ENCODE results near the gene GRAMD1B. TPM values are rescaled to one million over a fixed set of nuclear protein-coding genes. Genes with fewer than 3 reads are reported as not detected.

The GRAMD1B gene
- total and polyA plus RNA-seq, 4 donors, result 0.29 to 2.6 (median 1.3) TPM

- Histone ChIP-seq H3K27me3 (ENCODE audit: control insufficient read depth in 4 of 4, insufficient read depth in 4 of 4, low read length in 3 of 4) (no peaks in the 10 kb centered on the region), H3K4me1 (ENCODE audit: control insufficient read depth in 4 of 4, insufficient read depth in 4 of 4, low read length in 3 of 4) (no peaks in the 10 kb centered on the region), H3K4me3 (ENCODE audit: low read depth in 1 of 3, low read length in 3 of 3) (no peak overlapping the region), H3K36me3 (ENCODE audit: control insufficient read depth in 4 of 4, insufficient read depth in 3 of 4, low read depth in 1 of 4, low read length in 3 of 4) (no peaks in the 10 kb centered on the region), H3K9me3 (ENCODE audit: control insufficient read depth in 4 of 4, low read length in 3 of 4) (no peaks in the 10 kb centered on the region), H3K9ac (ENCODE audit: low read depth in 1 of 2, low read length in 2 of 2) (no peak overlapping the region), H3K27ac (ENCODE audit: low read depth in 1 of 2, low read length in 2 of 2) (no peak overlapping the region)
- 74% methylated on average over 4 of the region's 4 CpGs for WGBS
- TF ChIP-seq HNF4A (conservative IDR thresholded peaks at IDR 0.05), result no peak
- no peak for TF ChIP-seq ZBTB33 (IDR thresholded peaks at IDR 0.05)
- no peak for DNase-seq (ENCODE audit: low spot score)
Measured at GRCh38 chr11:123390146-123390545, 39.9 kb upstream of the GRAMD1B start.

- H3K36me3 ChIP-seq (ENCODE audit: control insufficient read depth in 4 of 4, insufficient read depth in 3 of 4, low read depth in 1 of 4, low read length in 3 of 4), result no peaks in the 10 kb centered on the region
- DNase-seq (ENCODE audit: low spot score), result no peak
- H3K27ac ChIP-seq (ENCODE audit: low read depth in 1 of 2, low read length in 2 of 2), result no peak overlapping the region
- no peak overlapping the region for H3K4me3 ChIP-seq (ENCODE audit: low read depth in 1 of 3, low read length in 3 of 3)
- no peak for TF ChIP-seq REST (IDR thresholded peaks at IDR 0.05)
- TF ChIP-seq JUND (IDR thresholded peaks at IDR 0.05), result no peak
- no peak for TF ChIP-seq GABPA (IDR thresholded peaks at IDR 0.05 in 1 of 2, conservative IDR thresholded peaks at IDR 0.05 in 1 of 2)
- TF ChIP-seq TAF1 (conservative IDR thresholded peaks at IDR 0.05), result no peak
- TF ChIP-seq MAX (IDR thresholded peaks at IDR 0.05), result no peak
- no peak for TF ChIP-seq HNF4A (conservative IDR thresholded peaks at IDR 0.05)
- no peak for TF ChIP-seq CTCF (IDR thresholded peaks at IDR 0.05; ENCODE audit: low read depth, low read length, missing input control)
- no peak for TF ChIP-seq ZBTB33 (IDR thresholded peaks at IDR 0.05)
- H3K4me1 ChIP-seq (ENCODE audit: control insufficient read depth in 4 of 4, insufficient read depth in 4 of 4, low read length in 3 of 4), result no peaks in the 10 kb centered on the region
- H3K9ac ChIP-seq (ENCODE audit: low read depth in 1 of 2, low read length in 2 of 2), result no peak overlapping the region
- 87% methylated on average over 6 of the region's 6 CpGs for WGBS
- H3K9me3 ChIP-seq (ENCODE audit: control insufficient read depth in 4 of 4, low read length in 3 of 4), result no peaks in the 10 kb centered on the region
- no peaks in the 10 kb centered on the region for H3K27me3 ChIP-seq (ENCODE audit: control insufficient read depth in 4 of 4, insufficient read depth in 4 of 4, low read length in 3 of 4)
Measured at GRCh38 chr11:123391646-123392348, 38.3 kb upstream of the GRAMD1B start.

Measured in liver (tissue), 9 donors.